Fibroblast of skin of right quadriceps (primary cell): ENCODE results near the gene C14orf39.
"Not testable (repeated sequence)": the region's sequence is repeated elsewhere in the genome, so short reads cannot be mapped to it uniquely, and the experiment has no call there.

Experiments
- DNase-seq: peaks from one replicate; pipeline ENCODE4 v3.0.0-alpha.2; 2013

C14orf39 gene

GRCh38 chr14:60488175-60488574, 2.3 kb upstream of the C14orf39 start:
- DNase-seq = no peak

GRCh38 chr14:60487211-60487610, 1.3 kb upstream of the C14orf39 start:
- no peak for DNase-seq

- no peak for DNase-seq
Measured at GRCh38 chr14:60485057-60485597, 736 bp downstream of the C14orf39 start.

- no peak for DNase-seq
Measured at GRCh38 chr14:60482743-60483142, 3.1 kb downstream of the C14orf39 start.

- not testable (repeated sequence) for DNase-seq
Measured at GRCh38 chr14:60480248-60480647, 5.6 kb downstream of the C14orf39 start.

GRCh38 chr14:60455875-60456274, 30.0 kb downstream of the C14orf39 start:
- no peak for DNase-seq

GRCh38 chr14:60430276-60430675, 55.6 kb downstream of the C14orf39 start:
- no peak for DNase-seq

GRCh38 chr14:60420050-60420449, 65.8 kb downstream of the C14orf39 start:
- DNase-seq = no peak

GRCh38 chr14:60397550-60397949, 88.3 kb downstream of the C14orf39 start:
- not testable (repeated sequence) for DNase-seq

- DNase-seq = peak; percentile 1
Measured at GRCh38 chr14:60396718-60397343, 89.0 kb downstream of the C14orf39 start.
